GM21423 (cell line): ENCODE data around the gene SLX4IP.

ENCODE experiments used
- ATAC-seq: cut with Tn5 transposase; IDR thresholded peaks from one replicate; pipeline ENCODE4 v1.9.1; 2021; ENCODE audit warnings: mild to moderate bottlenecking, moderate library complexity; ENCODE audit not compliant: unreplicated experiment

SLX4IP gene

DNA sequence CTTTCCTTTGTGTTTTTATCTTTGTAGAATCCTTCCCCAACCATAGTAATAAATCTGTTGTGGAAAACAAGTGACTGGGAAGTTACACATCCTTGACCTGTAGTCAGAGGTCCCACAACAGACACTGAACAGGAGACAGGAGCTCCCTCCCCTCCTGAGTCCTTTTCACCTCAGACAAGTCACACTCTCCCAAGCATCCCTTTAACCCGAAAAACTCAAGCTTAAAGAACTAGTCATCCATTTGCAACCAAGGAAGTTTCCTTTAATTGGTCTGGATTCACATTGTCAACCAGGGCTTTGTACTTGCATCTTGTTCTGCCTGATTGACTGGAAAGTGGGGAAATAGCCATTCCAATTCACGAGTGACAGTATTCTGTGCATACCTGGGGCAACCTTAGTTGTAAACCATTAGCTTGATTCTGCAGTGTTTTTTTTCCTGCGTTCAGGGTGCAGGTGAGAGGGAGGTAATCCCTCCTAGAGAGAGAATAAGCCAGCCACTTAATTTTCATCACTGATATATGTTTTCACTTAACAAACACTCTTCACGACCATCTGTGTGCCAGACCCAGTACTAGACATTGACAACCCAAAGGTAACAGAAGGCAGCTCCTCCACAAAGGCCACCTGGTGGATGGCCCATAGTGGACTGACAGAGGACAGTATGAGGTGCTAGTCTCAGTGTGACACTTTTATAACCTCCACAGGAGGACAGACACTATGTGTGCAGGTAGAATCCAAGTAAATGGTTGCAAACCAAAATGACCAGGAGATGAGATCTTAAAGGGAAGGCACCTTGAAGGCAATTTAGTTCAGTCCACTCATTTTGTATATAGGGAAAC lies 112.4 kb downstream of the SLX4IP start:
- ATAC-seq: no peak

DNA sequence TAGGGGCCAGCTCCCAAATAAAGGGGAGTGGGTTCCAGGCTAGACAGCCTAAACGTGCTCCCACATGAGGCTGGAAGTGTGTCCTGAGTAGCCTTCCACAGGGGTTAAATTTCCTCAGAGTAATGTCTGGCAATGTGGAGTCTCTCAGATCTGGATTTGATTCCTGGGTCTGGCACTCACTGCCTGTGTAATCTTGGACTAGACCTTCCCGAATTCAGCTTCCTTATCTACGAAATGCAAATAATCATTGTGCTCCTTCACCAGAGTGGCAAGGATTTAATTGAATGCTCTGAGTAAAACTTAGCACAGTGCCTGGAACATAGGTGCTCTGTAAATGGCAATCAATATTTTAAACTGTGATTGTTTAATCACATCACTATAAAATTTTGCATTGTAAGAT lies 114.4 kb downstream of the SLX4IP start:
- no peak for ATAC-seq

DNA sequence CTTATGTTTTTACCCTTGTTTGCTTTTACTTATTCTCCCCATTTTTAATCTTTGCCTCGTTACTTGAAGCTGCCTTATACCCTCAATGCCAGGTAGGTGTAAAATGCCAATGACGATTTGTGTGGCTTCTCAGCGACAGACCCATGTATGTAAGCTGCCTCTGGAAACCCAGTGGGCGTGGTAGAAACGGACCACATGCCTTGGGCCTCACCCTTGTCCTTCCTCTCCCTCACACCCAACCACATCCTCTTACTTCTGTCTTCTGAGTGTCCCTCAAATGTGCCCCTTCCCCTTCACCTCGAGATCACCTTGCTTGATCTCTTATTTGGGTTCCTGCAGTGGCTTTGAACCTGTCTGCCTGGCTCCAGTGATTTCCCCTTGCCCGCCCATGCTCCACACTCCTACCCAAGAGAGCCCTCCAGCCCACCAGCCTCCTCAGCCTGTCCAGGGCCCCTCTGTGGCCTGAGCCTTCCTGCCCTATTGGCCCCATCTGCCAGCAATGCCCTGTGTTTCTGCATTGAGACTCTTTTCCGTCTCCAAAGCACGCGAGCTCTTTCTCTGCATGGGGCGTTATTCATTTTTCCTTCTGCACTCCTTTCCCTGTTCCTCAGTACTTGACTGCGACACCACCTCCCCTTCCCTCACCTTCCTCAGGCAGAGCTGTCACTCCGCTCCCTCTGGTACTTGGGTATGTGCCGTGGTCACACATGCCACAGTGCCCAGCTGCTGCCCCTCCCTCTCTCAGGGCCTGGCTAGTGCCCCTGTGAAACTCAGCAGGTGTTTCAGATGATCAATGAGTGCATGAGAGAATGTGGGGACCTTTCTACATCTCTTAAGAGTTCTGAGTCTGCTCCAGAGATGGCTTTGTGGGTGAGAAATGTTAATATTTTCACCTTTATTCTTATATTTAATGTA lies 115.4 kb downstream of the SLX4IP start:
- ATAC-seq: no peak

DNA sequence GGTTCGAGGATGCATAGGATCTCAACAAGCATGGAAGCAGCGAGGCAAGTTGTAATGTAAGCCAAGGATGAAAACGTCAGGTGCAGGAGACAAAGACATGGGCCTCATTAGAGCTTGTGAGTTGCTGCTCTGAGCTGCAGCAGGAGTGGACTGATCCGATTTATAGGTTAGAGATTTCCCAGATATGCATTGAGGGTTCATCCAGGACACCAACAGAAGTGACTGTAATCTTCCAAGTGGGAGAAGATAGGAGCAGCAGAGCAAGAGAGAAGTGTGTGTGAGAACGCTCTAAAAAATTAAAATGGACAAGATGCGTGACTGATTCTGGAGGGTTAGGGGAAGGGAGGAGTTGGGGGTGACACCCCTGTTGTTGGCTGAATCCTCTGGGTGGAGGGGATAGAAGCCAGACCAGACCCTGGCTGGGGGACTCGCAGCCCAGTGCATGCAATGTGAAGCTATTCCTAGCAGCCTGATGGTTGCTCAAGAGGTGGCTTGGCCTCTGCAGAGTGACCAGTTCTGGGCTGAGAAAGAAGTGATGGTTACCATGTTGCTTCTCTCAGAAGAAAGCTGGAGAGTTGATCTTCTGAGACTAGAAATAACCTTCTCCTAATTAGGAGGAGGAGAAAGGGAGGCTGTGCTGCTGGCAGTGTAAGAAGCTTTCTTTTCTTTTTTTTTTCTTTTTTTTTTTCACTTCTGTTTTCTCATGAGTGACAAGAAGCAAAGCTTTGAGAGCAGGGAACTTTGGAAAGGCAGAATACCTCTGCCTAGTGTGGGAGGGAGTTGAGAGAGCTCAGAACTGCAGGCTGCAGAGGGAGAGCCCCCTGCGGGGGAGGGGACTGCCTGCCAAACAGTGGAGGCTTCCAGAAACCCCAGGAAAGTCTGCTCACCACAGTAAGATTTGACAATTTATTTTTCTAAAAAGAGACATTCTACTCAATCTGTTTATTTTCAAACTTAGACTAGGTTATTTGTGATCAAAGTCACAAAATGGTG lies 116.9 kb downstream of the SLX4IP start:
- no peak for ATAC-seq

GRCh38 chr20:10553326-10553984 lies 118.3 kb downstream of the SLX4IP start:
- no peak for ATAC-seq

DNA sequence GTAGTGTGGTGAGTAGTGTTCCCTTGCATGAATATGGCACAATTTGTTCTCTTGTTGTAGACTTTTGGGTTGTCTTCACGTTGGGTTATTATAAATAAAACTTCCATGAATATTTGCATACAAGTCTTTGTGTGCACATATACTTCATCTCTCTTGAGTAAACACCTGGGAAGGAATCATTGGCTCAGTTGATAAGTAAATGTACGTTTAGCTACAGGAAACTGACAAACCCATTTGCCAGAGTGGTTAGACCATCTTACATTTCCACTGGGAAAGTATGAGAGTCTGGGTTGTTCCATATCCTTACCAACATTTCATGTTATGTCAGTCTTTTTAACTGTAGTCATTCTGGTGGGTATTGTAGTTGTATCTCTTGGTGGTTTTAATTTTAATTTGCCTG lies 119.2 kb downstream of the SLX4IP start:
- no peak for ATAC-seq

DNA sequence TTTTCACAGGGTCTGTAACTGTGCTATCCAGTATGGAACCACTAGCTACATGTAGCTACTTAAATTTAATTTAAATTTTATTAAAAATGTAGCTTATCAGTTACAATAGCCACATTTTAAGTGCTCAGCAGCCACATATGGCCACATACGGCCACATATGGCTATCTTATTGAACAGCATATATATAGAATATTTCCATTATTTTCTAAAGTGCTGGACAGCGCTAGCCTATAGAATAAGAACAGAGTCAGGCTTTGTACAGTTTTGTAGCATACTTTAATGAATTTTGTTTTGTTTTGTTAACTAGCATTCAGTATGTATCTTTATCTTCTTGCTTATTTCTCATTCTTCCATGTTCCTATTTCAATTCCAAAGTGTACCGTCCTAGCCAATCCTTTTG lies 120.3 kb downstream of the SLX4IP start:
- ATAC-seq: no peak

DNA sequence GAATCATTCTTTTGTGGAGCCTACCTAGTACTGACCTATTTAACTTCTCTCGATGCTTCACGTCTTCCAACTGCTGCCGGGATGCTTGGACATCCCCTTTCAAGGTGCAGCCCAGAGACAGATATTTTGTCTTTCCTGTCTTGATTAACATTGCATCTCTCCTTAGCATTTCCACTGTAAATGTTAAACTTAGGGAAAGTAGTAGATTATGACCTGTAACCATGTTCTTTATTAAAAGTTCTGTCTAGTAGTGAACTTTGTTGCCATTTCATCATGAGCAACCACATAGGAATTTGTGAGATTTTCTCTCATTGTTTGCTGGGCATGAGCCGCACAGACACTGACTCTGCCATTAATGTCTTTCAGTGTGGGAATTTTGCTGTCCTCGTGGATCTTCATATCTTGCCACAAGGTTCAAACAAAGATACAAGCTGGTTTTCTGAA lies 120.8 kb downstream of the SLX4IP start:
- no peak for ATAC-seq

GRCh38 chr20:10556519-10557083 lies 121.5 kb downstream of the SLX4IP start:
- ATAC-seq: no peak

GRCh38 chr20:10557685-10558084 lies 122.6 kb downstream of the SLX4IP start:
- ATAC-seq: no peak

- peak; percentile 91 for ATAC-seq
Measured at GRCh38 chr20:10558635-10559187, 123.6 kb downstream of the SLX4IP start.

DNA sequence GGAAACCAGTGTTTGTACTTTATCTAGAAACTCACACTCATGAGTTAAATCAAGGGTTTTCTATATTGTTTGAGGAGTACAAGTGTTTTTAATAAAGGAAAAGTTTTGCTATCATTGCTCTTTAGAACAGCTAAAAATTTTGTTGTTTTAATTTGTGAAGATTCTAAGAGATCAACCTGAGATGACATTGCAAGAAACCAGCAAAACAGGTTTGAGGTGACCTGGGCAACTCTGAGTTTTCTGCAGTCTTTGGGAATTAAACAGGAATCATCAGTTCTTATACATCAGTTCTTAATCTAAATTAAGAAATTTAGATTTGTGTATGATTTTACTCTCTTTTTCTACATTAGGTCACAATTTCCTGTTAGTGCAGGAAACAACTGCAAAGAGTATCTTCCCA lies 124.2 kb downstream of the SLX4IP start:
- ATAC-seq: no peak

DNA sequence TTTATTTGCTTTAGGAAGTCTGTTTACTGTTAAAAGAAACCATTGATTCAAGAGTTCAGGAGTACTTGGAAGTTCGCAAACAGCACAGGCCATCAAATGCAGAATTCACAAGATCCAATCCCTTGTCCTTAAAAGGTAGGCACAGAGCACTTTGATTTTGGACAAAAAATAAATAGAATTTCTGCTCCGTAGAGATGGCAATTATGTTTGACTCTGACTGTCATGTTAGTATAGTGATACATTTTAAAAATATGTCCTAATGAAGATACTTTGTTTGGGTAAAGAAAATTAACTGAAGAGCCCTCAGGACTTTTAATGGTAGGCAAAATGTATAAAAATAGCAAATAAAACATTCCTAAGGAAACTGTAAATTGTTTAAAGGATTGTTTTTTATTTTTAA lies 125.6 kb downstream of the SLX4IP start:
- ATAC-seq: no peak

- ATAC-seq: no peak
Measured at GRCh38 chr20:10561302-10561701, 126.2 kb downstream of the SLX4IP start.

DNA sequence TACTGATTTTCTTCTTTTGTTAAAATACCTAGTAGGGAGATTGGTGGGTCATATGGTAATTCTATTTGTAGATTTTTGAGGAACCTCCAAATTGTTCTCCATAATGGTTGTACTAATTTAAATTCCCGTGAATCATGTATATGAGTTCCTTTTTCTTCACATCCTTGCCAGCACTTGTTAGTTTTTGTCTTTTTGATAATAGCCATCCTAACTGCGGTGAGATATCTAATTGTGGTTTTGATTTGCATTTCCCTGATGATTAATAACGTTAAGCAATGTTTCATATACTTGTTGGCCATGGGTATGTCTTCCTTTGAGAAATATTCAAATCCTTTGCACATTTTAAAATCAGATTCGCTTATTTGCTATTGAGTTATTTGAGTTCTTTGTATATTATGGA lies 127.8 kb downstream of the SLX4IP start:
- ATAC-seq: no peak

DNA sequence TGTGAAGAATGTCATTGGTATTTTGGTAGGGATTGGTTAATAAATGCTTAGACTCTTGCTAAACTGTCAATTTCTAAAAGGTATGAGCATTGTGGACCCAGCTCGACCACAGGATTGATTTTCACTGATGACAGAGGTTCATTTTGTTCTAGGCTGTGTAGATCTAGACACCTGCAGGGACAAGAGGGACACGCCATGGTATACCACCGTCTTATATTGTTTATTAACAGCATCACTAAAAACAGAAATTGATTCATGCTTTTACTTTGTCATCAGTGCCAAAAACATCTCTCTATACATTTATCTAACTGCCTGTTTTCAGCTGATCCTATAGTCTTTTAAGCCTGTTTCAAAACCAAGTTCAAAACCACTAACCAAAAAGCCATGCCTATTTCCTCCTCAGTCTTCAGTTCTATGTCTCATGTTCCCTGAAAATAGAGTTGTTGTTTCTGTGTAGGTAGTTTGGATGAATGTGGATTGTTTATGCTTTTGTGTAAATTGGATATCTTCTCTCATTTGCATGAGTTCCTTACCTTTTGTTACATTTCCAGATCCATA lies 128.9 kb downstream of the SLX4IP start:
- no peak for ATAC-seq

DNA sequence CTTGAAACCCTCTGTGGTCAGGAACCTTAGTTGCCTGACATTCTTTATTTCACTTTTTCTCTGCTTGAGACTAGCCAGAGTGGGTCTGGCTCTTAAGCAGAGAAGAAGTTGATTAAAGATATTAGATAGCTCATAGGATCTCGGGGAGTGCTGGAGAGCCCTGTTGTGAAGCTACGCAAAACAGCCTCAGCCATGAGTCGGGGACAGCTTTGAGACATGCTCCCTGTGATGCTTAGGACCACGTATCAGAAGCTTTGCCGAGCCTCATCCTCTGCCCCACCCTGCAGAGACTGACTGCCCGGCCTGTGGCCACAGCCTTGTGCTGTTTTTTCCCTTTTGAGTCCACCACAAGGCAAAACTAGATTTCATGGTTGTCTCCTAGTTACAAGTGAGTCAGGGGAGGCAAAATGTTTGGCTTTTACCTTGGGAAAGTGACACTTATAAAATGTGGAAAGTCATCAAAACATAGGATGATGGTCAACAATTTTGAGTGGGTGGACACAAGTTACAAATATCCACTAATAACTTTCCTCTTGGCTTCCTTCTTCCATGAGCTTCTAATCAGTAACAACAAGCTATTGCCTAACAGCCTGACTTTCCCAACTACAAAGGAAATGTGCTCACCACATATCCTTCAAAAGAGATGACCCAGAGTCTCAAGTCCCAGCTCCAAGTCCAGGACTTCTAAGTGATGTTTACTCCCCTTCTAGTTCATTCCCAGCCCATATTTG lies 130.3 kb downstream of the SLX4IP start:
- no peak for ATAC-seq
